GM21619 (cell line): Measurements from ENCODE around the gene PHETA1.
"Not testable (repeated sequence)": the region's sequence is repeated elsewhere in the genome, so short reads cannot be mapped to it uniquely, and the experiment has no call there.

Experiments used
- ATAC-seq: cut with Tn5 transposase; IDR thresholded peaks from one replicate; pipeline ENCODE4 v1.9.1; 2021; ENCODE audit not compliant: unreplicated experiment

The PHETA1 gene

DNA sequence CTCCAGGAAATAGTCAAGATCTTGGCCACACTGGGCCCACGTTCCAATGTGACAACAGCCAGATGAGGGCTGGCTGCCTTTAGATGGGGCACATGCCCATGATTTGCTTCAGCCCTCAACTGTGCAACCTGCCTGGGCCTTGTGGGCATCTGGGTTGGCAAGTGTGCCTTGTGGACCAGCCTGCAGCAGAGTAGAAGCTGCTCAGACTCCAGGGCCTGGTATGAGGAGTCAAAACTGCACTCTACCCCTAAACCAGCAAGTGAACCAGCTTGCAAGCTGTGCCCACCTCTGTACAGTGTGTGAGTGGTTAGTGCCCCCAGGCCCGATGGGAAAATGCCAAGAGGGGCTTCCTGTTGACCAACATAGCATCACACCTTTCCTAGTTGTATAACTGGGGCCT lies 17.9 kb downstream of the PHETA1 start:
- ATAC-seq = no peak

DNA sequence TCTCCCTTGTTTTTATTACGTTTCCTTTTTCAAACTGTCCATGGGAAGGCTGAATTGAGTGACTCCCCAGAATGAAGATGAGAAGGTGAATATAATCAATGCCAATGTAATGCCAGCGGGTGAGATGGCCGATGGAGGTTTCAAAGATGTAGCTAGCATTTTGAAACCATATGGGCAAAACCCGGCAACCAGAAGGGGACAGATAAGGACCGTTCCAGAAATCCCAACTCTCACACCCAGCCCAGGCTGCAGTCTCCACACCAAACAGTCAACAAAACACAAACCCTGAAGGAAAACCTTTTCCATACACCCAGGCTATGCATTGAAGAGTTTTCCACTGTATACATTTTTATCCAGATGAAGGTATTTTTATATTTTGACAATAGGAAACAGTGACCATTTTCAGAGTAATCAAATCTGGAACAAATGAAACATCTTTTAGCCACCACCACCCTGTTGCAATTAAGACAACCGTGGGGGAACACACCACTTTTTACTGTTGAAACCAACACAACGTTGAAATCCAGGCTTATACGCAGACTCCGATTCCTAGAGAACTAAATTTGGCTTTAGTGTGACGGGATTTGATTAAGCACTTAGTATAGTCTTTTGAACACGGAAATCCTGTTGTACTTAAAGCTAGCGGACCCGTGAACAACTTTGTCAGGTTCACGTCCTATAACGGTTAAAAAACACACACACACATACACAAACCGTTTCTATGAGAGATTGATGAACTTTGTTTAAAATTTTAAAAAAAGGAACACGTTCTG lies 19.0 kb downstream of the PHETA1 start:
- no peak for ATAC-seq

DNA sequence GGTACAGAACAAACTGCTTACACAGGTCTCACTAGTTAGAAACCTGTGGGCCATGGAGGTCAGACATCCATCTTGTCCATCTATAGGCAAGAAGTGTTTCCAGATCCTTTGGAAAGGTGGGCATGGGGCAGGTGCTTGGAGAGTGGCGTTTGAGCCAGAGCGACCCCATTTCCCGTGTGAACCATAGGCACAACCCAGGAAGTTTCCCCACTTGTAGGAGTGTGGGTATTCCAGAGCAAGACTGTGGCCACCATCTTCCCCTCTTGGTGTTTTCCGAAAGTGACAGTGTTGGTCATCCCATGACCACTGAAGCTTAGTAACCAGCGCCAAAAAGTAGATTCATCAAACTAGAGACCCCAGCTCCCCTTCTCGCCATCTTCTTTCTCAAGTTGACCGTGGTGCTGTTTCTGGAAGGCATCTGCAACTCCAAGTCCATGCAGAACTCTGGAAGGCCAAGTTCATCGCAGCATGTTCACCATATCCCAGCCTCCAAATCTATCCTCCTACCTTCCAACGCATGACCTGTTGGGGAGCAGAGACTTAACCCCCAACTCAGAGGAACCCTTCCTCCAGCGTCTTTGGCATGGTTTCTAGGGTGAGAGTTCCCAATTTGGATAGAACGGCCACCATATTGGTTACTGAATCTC lies 19.7 kb downstream of the PHETA1 start:
- no peak for ATAC-seq

DNA sequence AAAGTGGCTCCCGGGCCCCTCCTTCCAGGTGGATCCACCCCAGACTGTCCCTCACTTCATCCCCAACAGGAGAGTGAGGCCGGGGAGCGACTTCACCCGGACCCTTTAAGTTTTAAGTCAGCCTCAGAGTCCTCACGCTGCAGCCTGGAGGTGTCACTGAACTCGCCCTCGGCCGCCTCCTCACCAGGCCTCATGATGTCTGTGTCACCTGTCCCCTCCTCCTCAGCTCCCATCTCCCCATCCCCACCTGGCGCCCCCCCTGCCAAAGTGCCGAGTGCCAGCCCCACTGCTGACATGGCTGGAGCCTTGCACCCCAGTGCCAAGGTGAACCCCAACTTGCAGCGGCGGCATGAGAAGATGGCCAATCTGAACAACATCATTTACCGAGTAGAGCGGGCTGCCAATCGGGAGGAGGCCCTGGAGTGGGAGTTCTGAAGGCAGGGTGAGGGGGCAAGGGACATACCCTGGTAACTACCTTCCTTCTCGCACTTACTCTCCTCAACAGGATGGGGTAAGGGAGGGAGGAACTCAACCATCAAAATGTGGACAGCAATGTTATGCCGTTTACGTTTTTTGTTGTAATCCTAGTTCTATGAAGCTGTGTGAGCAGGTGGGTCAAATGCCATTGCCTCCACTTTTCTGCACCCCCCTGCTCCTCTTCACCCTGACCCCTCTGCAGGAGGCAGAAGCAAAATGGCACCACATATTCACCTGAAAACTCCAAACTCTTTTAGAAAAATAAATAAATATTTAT lies 20.8 kb downstream of the PHETA1 start:
- no peak for ATAC-seq

DNA sequence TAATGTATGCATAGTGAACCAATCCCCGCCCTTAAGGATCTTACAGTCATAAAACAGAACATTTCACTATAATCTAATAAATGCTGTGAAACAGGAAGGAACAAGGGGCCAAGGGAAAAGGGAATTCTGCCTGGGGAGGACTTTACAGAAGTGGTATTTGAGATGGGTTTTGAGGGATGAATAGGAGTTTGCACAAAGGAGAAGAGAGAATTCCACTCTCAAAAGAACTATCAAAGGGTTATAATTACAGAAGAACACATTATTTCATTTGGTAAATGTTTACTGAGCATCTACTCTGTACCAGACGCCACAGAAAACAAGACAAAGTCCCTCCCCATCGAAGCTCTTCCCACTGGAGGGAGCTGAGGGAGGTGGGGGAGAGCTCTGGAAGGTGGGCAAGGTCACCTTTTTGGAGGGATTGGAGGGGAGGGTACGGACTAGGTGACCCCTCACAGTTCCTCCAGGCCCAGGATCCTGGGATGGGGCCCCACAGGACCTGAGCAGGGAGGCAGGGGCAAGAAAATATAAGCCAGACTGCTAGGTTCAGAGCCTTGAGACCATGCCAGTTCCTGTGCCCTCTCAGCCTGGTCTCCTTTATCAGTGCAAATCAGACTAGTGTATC lies 24.5 kb downstream of the PHETA1 start:
- no peak for ATAC-seq

DNA sequence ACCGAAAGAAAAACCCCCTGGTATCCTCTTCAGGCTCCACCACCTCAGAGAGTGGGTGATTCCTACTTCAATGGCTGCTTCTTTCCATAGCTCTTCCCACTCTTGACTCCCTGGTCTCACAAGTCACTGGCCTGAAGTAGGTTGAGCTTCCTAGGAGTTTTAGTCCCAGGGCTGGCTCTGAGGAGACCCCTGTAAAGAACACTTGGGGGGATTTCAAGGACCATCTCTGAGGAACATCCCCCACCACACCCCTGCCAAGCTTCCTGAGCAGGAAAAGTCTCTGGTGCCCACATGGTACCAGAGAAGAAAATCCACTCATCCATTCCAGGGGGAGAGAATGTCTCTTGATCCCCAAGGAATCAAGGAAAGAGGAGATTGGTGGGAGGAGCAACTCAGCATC lies 25.7 kb downstream of the PHETA1 start:
- no peak for ATAC-seq

DNA sequence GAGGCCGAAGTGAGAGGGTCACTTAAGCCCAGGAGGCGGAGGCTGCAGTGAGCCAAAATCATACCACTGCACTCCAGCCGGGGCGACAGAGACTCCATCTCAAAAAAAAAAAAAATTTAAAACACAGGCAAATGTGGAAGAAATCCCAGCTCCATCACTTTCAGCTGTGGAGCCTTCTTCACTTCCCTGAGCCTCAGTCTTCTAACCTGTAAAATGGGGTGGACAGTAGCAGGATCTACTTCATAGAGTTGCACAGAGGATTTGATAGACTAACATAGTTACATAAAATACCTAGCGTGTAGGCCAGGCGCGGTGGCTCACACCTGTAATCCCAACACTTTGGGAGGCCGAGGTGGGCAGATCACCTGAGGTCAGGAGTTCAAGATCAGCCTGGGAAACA lies 26.5 kb downstream of the PHETA1 start:
- no peak for ATAC-seq

DNA sequence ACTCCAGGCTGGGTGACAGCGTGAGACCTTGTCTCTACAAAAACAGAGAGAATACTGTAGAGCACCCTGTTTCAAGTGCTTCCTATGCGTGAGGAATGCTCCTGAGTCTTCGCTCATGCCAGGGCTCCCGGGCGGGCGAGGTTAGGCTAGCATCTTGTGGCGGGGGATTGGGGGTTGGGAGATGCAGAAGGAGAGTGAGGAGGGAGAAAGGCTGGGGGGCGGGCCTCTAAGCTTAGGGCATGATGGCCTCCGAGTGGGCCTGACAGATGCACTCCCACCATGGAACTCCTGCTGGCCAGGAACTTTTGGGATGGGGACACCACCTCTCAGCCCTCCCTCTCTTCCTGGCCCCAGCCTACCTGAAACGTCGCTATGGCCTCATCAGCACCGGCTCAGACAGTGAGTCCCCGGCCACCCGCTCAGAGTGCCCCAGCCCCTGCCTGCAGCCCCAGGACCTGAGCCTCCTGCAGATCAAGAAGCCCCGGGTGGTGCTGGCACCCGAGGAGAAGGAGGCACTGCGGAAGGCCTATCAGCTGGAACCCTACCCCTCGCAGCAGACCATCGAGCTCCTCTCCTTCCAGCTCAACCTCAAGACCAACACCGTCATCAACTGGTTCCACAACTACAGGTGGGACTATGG lies 27.3 kb downstream of the PHETA1 start:
- ATAC-seq = no peak

DNA sequence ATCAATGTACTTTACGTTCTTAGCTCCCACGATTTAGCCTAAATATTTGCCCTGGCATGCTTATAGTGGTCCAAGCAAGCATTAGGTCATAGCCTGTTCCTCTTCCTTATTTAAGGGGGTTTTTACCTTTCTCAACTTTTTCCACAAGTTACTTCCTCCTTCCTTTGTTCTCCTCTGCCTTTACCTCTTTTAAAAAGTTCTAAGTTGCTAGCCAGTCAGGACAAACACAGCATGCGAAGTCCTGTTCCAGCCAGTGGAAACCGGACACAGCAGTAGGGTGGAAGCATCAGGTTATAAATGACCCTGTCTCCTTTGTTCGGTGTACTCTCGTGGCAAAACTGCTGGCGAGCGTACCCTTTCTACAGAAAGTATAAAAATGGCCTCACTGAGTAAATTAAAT lies 28.2 kb downstream of the PHETA1 start:
- ATAC-seq = not testable (repeated sequence)

DNA sequence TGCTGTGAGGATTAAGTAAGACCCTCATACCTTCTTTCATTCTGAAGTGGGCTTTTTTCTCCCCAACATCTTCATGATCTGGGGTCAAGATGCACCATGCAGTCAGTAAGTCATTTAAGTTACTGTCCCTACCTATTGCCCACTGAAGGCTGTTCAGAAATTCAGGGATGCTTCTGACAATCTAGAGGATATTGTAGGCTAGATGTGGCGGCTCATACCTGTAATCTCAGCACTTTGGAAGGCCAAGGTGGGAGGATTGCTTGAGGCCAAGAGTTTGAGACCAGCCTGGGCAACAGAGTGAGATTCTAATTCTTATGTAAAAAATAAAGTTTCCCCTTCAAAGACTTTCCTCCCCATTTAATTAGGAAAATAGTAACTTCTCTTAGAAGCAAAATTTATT lies 28.7 kb downstream of the PHETA1 start:
- no peak for ATAC-seq

DNA sequence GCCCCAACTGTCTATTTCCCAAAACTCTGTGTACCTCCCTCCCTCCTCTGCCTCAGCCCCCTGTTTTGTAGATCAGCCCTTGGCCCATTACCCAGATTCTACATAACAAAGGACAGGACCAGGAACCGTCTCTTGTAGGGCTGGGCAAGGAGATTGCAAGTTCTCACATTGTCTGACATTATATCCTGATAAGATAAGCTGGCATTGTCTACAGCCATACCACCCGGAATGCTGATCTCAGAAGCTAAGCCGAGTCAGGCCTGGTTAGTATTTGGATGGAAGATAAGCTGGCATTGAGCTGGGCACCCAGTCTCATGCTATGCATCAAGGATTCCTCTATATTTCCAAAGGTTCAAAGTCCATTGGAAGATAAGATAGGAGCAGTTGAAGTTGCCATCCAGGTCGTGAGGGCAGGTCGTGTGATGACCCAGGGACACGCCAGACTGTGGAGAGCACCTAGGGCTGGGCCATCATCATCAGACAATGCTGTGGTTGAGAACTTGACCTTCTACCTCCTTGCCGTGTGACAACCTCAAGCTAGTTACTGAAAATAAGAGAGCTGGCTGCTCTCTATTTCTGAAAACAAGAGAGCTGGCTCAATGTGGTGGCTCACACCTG lies 29.5 kb downstream of the PHETA1 start:
- no peak for ATAC-seq

DNA sequence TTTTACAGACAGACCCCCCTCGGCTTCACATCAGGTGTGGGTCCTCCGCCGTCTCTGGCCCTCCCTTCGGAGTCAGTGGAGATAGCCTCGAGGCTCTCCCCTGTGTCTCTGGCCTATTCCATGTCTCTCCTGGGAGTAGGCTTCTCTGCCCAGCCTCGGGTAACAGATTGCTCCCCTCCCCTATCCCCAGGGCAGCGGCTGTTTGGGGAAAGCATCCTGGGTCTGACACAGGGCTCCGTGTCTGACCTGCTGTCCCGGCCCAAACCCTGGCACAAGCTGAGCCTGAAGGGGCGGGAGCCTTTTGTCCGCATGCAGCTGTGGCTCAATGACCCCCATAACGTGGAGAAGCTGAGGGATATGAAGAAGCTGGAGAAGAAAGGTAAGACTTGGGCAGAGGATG lies 30.8 kb downstream of the PHETA1 start:
- no peak for ATAC-seq

DNA sequence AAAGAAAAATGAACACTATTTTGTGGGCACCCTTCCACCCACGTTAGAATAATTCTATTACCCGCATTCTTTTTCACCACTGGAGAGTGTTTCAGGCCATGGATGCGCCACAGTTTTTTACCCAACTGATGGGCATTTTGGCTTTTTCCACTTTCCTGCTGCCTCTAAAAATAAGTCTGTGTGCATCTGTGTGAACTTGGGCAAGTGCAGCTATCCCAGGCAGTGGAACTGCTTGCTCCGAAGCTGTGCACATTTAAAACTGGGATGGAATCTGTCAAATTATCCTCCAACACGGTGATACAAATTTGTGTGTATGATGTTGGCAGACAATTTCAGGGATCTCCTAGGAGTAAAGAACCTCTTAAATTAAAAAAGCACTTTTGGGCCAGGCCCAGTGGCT lies 31.5 kb downstream of the PHETA1 start:
- no peak for ATAC-seq

DNA sequence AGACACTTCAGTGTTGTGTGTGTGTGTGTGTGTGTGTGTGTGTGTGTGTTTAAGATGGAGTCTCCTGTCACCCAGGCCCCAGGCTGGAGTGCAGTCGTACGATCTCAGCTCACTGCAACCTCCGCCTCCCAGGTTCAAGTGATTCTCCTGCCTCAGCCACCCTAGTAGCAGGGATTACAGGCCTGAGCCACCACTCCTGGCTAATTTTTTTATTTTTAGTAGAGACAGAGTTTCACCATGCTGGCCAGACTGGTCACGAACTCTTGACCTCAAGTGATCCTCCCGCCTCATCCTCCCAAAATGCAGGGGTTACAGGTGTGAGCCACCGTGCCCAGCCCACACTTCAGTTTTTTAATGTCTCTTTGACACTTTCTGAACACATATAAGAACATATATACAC lies 32.5 kb downstream of the PHETA1 start:
- ATAC-seq = not testable (repeated sequence)

DNA sequence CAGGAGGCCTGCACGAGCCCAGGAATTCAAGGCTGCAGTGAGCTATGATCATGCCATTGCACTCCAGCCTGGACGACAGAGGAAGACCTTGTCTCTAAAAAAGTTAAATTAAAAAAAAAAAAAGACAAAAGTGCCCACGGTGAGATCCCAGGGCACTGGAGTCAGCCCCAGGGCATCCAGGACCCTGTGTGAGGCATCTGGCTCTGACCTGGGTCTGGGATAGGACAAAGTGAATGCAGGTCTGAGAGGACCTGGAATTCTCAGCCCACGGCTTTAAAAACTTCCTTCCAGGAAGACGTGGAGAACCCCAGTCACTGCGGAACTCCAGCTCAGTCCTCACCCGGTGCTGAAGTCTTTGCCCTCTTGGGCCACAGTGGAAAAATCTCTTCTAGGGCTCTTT lies 33.1 kb downstream of the PHETA1 start:
- no peak for ATAC-seq

DNA sequence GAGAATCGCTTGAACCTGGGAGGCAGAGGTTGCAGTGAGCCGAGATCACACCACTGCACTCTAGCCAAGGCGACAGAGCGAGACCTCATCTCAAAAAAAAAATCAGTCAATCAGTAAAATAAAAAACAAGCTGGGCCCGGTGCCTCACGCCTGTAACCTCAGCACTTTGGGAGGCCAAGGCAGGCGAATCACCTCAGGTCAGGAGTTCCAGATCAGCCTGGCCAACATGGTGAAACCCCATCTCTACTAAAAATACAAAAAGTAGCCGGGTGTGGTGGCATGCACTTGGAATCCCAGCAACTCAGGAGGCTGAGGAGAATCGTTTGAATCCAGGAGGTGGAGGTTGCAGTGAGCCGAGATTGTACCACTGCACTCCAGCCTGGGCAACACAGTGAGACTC lies 33.6 kb downstream of the PHETA1 start:
- ATAC-seq = not testable (repeated sequence)

DNA sequence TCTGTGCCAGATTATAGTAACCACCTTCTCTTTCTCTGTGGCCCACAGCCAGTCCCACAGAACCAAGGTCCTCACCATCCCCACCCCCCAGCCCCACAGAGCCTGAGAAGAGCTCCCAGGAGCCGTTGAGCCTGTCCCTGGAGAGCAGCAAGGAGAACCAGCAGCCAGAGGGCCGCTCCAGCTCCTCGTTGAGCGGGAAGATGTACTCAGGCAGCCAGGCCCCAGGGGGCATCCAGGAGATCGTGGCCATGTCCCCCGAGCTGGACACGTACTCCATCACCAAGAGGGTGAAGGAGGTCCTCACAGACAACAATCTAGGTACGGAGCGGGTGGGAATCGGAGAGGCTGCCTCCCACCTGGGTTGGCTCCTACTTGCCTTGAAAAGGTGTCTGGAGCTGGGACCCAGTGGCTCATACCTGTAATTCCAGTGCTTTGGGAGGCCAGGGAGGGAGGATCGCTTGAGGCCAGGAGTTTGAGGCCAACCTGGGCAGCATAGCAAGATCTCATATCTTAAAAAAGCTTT lies 34.4 kb downstream of the PHETA1 start:
- ATAC-seq = no peak

DNA sequence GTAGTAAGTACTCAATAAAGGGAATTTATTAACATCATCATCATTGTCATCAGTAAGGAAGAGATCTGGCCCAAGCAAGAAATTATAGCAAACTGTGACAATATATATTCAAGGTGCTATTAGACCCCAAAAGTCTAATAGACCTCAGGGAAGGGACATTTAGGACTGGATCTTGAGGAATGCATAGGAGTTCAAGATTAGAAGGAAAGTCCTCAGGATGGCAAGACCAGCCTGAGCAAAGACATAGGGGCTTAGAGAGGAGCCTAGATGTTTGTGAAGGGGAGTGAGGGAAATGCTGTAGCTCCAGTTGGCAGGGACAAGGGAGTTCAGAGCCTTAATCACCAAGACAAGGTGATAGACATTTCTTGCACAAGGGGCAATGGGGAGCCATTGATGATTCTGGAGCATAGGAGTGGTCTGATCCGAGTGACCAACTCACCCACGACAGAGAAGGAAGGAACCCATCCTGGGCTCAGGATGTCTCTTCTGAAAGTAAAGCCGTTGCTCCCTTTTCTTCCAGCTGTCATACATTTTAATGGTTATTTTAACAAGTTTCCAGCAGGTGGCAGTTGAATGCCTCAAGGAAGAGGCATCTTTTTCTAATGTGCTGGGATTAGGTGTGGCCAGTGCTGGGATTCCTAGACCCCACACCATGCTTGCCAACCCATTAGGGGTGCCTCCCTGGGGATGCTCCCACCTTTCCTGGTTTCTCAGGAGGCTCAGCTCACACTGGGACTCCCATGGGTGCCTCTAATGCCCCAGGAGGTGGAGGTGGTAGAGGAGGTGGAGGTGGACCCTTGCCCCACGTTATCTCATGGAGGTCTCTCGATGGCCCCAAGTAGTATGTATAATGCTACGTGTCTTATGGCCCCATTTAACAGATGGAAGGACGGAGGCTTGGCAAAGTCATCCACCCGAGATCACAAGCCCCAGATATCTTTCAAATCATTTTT lies 37.8 kb downstream of the PHETA1 start:
- ATAC-seq = no peak

DNA sequence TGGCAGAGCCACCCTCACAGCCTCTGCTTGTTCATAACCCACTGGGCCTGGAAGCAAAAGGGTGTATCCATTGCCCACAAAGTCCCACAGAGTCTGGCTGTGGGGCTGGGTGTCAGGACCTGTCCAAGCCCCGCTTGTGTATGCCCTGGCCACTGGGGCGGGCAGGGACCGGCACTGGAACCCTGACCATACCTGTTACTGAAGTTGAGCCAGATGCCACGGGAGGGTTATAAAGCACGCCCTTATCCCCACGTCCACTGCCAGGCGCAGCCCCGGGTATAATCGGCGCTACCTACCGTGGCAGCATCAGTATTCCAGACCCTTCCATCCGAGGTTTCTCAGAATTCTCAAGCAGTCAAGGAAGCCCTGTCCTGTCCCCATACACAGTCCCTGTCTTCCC lies 40.8 kb downstream of the PHETA1 start:
- ATAC-seq = no peak
